HG03558 (cell line): ENCODE measurements around the gene FGFBP3.
A peak's percentile ranks its signal among the peaks of the same experiment; 100 is the strongest.

ENCODE experiments used
- ATAC-seq: cut with Tn5 transposase; IDR thresholded peaks from one replicate; pipeline ENCODE4 v1.9.1; 2021; ENCODE audit warnings: moderate number of reproducible peaks; ENCODE audit not compliant: unreplicated experiment; ENCODE audit errors: extremely low read depth

The FGFBP3 gene

GRCh38 chr10:91909117-91909677, at the start of gene FGFBP3:
Gene FGFBP3 (minus strand): TSS chr10:91909486. CDS start chr10:91908969, 517 bp downstream.
- no peak for ATAC-seq

DNA sequence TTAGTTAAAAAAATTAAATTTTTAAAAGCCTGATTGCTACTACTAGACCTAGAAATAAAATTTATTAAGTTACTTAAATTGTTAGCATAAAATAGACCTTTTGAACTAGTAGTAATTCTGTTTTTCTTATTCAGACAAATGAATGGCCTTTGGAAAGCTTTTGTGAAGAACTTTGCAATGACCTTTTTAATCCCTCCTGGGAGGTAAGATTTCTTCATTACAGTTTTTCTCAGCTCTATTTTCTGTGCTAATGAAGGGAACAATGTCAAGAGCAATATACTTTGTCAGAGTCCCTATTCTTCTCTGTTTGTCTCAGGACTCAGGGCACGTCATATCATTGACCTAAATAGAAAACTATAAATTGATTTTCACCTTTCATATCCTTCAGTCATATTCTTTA, 47.8 kb upstream of the FGFBP3 start:
- ATAC-seq: no peak

DNA sequence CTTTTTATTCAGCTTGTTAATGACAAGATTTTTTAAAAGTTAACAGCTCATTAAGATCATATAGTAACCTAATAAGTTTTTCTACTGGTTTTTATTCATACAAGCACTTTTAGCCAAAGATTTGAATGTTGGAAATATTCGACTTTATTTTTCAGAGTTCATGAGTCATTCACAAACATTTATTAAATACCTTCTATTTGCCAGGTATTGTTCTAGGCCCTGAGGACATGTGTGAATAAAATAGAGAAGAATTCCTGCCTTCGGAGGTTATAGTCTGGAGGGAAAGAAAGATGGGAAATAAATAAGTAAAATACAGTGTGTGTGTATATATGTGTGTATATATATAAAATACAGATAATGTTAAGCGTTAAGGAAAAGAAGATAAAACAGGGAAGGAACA, 45.8 kb upstream of the FGFBP3 start:
- no peak for ATAC-seq

GRCh38 chr10:91953600-91954160, 44.4 kb upstream of the FGFBP3 start:
- ATAC-seq: no peak

DNA sequence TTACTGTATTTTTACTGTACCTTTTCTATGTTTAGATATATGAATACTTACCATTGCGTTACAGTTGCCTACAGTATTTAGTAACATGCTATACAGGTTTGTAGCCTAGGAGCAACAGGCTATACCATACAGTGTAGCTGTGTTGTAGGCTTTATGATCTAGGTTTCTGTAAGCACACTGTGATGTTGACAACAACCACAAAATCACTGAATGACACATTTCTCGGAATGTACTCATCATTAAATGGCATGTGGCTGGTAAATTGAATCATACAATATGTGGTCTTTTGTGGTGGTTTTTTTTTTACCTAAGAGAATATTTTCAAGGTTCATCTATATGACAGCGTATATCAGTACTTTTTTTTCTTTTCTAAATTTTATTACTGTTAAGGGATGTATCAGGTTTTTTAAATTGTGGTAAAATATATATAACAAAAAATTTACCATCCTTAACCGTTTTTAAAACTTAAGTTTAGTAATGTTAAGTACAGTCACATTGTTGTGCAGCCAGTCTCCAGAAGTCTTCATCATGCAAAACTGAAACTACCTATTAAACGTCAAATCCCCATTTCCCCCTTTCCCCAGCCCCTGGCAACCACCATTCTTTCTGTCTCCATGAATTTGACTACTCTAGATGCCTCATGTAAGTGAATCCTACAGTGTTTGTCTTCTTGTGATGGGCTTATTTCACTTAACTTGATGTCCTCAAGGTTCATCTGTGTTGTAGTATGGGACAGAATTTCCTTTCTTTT, 35.8 kb upstream of the FGFBP3 start:
- no peak for ATAC-seq

GRCh38 chr10:91941426-91941825, 32.1 kb upstream of the FGFBP3 start:
- ATAC-seq: no peak

DNA sequence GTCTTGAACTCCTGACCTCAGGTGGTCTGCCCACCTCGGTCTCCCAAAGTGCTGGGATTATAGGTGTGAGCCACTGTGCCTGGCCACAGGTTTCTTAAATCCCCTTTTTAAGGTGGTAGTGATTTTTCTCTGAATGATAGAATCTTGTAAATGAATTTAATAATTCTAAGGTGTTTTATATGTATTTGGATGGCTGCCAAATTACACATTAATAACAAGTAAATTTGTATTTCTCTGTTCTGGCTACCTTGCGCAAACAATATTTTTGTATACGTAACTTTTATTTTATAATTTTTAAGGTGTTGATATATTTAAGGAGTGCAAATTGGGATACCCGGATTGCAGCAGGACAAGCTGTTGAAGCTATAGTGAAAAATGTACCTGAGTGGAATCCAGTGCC, 30.4 kb upstream of the FGFBP3 start:
- no peak for ATAC-seq

GRCh38 chr10:91935886-91936285, 26.6 kb upstream of the FGFBP3 start:
- no peak for ATAC-seq

GRCh38 chr10:91932737-91933136, 23.5 kb upstream of the FGFBP3 start:
- ATAC-seq: no peak

- no peak for ATAC-seq
Measured at GRCh38 chr10:91931526-91932190, 22.4 kb upstream of the FGFBP3 start.

- ATAC-seq: no peak
Measured at GRCh38 chr10:91930939-91931338, 21.7 kb upstream of the FGFBP3 start.

GRCh38 chr10:91925022-91925320, 15.7 kb upstream of the FGFBP3 start:
- no peak for ATAC-seq

DNA sequence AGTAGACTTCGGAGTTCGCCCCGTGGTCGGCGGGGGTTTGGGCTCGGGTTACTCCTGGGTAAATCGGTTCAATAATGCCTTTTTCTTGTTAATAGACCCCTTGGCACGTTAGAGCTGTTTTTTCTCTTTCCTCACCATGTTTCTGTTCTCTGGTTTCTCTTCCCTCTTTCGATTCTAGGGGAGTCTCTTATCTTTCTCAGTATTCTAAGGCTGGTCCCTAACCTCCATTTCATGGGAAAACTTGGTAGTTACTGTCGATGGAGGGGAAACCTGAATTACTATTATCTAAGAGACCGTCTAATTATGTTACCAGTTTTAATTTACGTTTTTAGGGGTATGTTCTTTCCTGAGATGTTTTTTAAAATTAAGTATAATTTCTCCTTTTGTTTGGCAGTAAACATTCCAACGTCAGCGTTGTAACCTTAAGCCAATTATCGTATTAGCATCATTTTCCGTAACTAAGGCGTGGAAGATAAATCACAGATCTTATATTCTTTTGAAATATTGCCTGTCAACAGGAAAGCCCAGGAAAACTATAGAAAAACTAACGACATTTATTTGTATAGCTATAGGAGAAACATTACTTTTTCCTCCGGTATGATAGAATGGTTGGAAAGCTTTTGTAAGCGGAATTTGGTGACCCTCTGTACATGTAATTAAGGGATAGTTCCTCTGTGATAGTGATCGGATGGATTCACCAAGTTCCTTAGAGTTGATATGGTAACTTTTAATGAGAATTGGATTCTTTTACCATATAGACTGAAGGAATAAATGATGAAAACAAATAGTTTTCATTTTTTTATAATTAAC, 15.1 kb upstream of the FGFBP3 start:
- no peak for ATAC-seq

- ATAC-seq: peak; percentile 91
Measured at GRCh38 chr10:91923371-91924211, 14.3 kb upstream of the FGFBP3 start, which contains the start of gene BTAF1. Gene BTAF1 (plus strand): TSS chr10:91923770. CDS start chr10:91924077, 307 bp downstream.

GRCh38 chr10:91919651-91920050, 10.4 kb upstream of the FGFBP3 start:
- ATAC-seq: no peak

GRCh38 chr10:91910467-91910866, 1.2 kb upstream of the FGFBP3 start:
- no peak for ATAC-seq

- peak; percentile 76 for ATAC-seq
Measured at GRCh38 chr10:91908337-91909116, 759 bp downstream of the FGFBP3 start.

DNA sequence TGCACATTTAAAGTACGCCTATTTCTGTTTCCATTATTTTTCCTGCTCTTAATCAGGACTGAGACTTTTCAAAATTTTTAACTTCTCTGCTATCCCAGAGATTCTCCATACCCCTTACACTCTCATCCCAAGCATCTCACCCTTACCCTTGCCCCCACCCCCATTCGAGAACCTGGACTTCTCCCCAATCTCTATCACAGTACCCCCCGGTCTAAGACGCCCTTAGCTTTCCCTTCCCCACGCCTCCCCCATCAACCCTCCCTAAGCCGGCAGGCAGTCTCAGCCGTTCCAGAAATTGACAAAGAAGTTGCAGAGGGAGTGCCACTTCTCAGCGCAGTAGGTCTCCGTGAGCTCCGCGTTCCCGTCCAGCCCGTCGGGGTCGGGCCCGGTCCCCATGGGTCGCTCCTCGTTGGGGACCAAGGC, 1.4 kb downstream of the FGFBP3 start:
- ATAC-seq: no peak
